IMR-90 (cell line): ENCODE results near the gene MPRIP. TPM values are rescaled to one million over a fixed set of nuclear protein-coding genes. Genes with fewer than 3 reads are reported as not detected.

ENCODE experiments used
- ATAC-seq: fragments of 200-7000 bp; cut with Tn5 transposase; 2 replicates; pipeline ENCODE4 v1.9.1; 2020; ENCODE audit warnings: low read depth, mild to moderate bottlenecking, moderate library complexity
- BruUV-seq: library from RNA; stranded (reverse); fragments of 400-500 nt; replicated peaks from 2 replicates; lab custom pipeline; 2021; lab: Mats Ljungman, UMichigan
- CTCF ChIA-PET: fragments of 300-600 bp; formaldehyde crosslinking; extraction: SDS; loops from one replicate; lab custom pipeline; 2021; ENCODE audit warnings: antibody characterized with exemption; lab: Yijun Ruan, JAX
- POLR2A ChIA-PET: fragments of 300-600 bp; sonication (Branson Sonifier 250); formaldehyde crosslinking; loops from one replicate; lab custom pipeline; 2022; ENCODE audit warnings: antibody characterized with exemption; ENCODE audit not compliant: unreplicated experiment; lab: Charles Lee
- DNase-seq: peaks from one replicate; pipeline ENCODE4 v3.0.0; 2013
- H2AFZ ChIP-seq: replicated peaks from 2 replicates; pipeline ENCODE3; 2013; ENCODE audit warnings: low read length, mild to moderate bottlenecking; ENCODE audit not compliant: poor library complexity
- H2AK5ac ChIP-seq: 2 replicates; pipeline ENCODE4 v1.6.1; 2013; ENCODE audit warnings: low read depth, low read length, inconsistent platforms
- H2AK9ac ChIP-seq: replicated peaks from 2 replicates; pipeline ENCODE3; 2013; ENCODE audit warnings: mild to moderate bottlenecking, low read depth, low read length, moderate library complexity; ENCODE audit not compliant: poor library complexity
- H2BK120ac ChIP-seq: 2 replicates; pipeline ENCODE4 v1.6.1; 2013; ENCODE audit warnings: low read depth, low read length, inconsistent platforms
- H2BK15ac ChIP-seq: 3 replicates; pipeline ENCODE4 v1.6.1; 2013; ENCODE audit warnings: low read depth, low read length, inconsistent platforms
- H2BK20ac ChIP-seq: 2 replicates; pipeline ENCODE4 v1.6.1; 2013; ENCODE audit warnings: low read depth, mild to moderate bottlenecking, inconsistent platforms, low read length, moderate library complexity
- H2BK5ac ChIP-seq: 2 replicates; pipeline ENCODE4 v1.6.1; 2013; ENCODE audit warnings: mild to moderate bottlenecking, low read depth, low read length, inconsistent platforms; ENCODE audit not compliant: poor library complexity, severe bottlenecking
- H3K14ac ChIP-seq: replicated peaks from 2 replicates; pipeline ENCODE4 v1.6.1; 2013; ENCODE audit warnings: low read depth, low read length, inconsistent platforms
- H3K18ac ChIP-seq: 2 replicates; pipeline ENCODE4 v1.6.1; 2013; ENCODE audit warnings: low read depth, low read length, control low read depth
- H3K23ac ChIP-seq: 2 replicates; pipeline ENCODE4 v1.6.1; 2013; ENCODE audit warnings: low read depth, low read length, inconsistent platforms
- H3K27ac ChIP-seq: 2 replicates; pipeline ENCODE4 v1.5.1; 2013; ENCODE audit warnings: mild to moderate bottlenecking, control low read depth, low read length; ENCODE audit not compliant: insufficient read depth
- H3K27me3 ChIP-seq: 2 replicates; pipeline ENCODE4 v1.6.1; 2013; ENCODE audit warnings: low read length; ENCODE audit not compliant: control insufficient read depth, insufficient read depth
- H3K36me3 ChIP-seq: 2 replicates; pipeline ENCODE4 v1.6.1; 2013; ENCODE audit warnings: low read length, mixed read lengths; ENCODE audit not compliant: control insufficient read depth, insufficient read depth
- H3K4ac ChIP-seq: 2 replicates; pipeline ENCODE4 v1.6.1; 2013; ENCODE audit warnings: low read depth, low read length, inconsistent platforms
- H3K4me1 ChIP-seq: 2 replicates; pipeline ENCODE4 v1.6.1; 2013; ENCODE audit warnings: low read length, mixed read lengths; ENCODE audit not compliant: control insufficient read depth, insufficient read depth
- H3K4me2 ChIP-seq: 2 replicates; pipeline ENCODE4 v1.6.1; 2013; ENCODE audit warnings: low read depth, mild to moderate bottlenecking, control low read depth, low read length, moderate library complexity
- H3K4me3 ChIP-seq: 2 replicates; pipeline ENCODE4 v1.5.1; 2013; ENCODE audit warnings: low read depth, mild to moderate bottlenecking, control low read depth, low read length, moderate library complexity; ENCODE audit not compliant: insufficient read depth
- H3K56ac ChIP-seq: 2 replicates; pipeline ENCODE4 v1.6.1; 2013; ENCODE audit warnings: low read length, inconsistent platforms; ENCODE audit not compliant: insufficient read depth; ENCODE audit errors: extremely low read depth
- H3K79me1 ChIP-seq, 2 experiments: 2 replicates each; pipeline ENCODE4 v1.6.1; 2013; ENCODE audit warnings: low read length in 2 of 2, inconsistent platforms in 1 of 2, low read depth in 1 of 2
- H3K9ac ChIP-seq: 2 replicates; pipeline ENCODE4 v1.6.1; 2013; ENCODE audit warnings: low read depth, low read length, control low read depth
- H3K9me1 ChIP-seq: 2 replicates; pipeline ENCODE4 v1.6.1; 2013; ENCODE audit warnings: low read length, inconsistent platforms; ENCODE audit not compliant: insufficient read depth
- H3K9me3 ChIP-seq: 2 replicates; pipeline ENCODE4 v1.6.1; 2013; ENCODE audit warnings: low read length; ENCODE audit not compliant: control insufficient read depth, insufficient read depth
- H4K20me1 ChIP-seq: 2 replicates; pipeline ENCODE4 v1.6.1; 2013; ENCODE audit warnings: low read length, inconsistent platforms; ENCODE audit not compliant: insufficient read depth
- H4K5ac ChIP-seq: 2 replicates; pipeline ENCODE4 v1.6.1; 2013; ENCODE audit warnings: mild to moderate bottlenecking, low read depth, low read length, control low read depth
- H4K8ac ChIP-seq, 2 experiments: 2 replicates each; pipeline ENCODE4 v1.6.1; 2013; ENCODE audit warnings: low read depth in 2 of 2, low read length in 2 of 2, control low read depth in 1 of 2, inconsistent platforms in 1 of 2
- H4K91ac ChIP-seq: 2 replicates; pipeline ENCODE4 v1.6.1; 2013; ENCODE audit warnings: low read depth, low read length, inconsistent platforms; ENCODE audit not compliant: insufficient read depth
- BHLHE40 ChIP-seq: fragments of 150-350 bp; IDR thresholded peaks from 2 replicates; pipeline ENCODE4 v1.6.1; 2016; ENCODE audit warnings: mild to moderate bottlenecking, low read depth, low read length
- CEBPB ChIP-seq: IDR thresholded peaks from 2 replicates; pipeline ENCODE4 v1.6.1; 2012; ENCODE audit warnings: low read depth, low read length, improper control_type of control experiment
- ELK1 ChIP-seq: fragments of 150-350 bp; IDR thresholded peaks from 2 replicates; pipeline ENCODE4 v1.6.1; 2016; ENCODE audit warnings: low read depth, mild to moderate bottlenecking, low read length, moderate library complexity, borderline replicate concordance
- FOS ChIP-seq: fragments of 150-350 bp; IDR thresholded peaks from 2 replicates; pipeline ENCODE4 v1.6.1; 2016; ENCODE audit warnings: low read depth, low read length
- MAZ ChIP-seq: IDR thresholded peaks from 2 replicates; pipeline ENCODE4 v1.6.1; 2012; ENCODE audit warnings: low read depth, mild to moderate bottlenecking, low read length, improper control_type of control experiment, moderate library complexity, borderline replicate concordance
- MXI1 ChIP-seq: IDR thresholded peaks from 2 replicates; pipeline ENCODE4 v1.6.1; 2012; ENCODE audit warnings: low read depth, mild to moderate bottlenecking, low read length, moderate library complexity, borderline replicate concordance
- NFE2L2 ChIP-seq: fragments of 150-350 bp; IDR thresholded peaks from 2 replicates; pipeline ENCODE4 v1.6.1; 2016; ENCODE audit warnings: low read depth, mild to moderate bottlenecking, low read length
- POLR2A ChIP-seq: IDR thresholded peaks from 2 replicates; pipeline ENCODE4 v1.6.1; 2012; ENCODE audit warnings: mild to moderate bottlenecking, low read depth, low read length
- RAD21 ChIP-seq: IDR thresholded peaks from 2 replicates; pipeline ENCODE4 v1.6.1; 2012; ENCODE audit warnings: low read length, improper control_type of control experiment
- RCOR1 ChIP-seq: IDR thresholded peaks from 2 replicates; pipeline ENCODE4 v1.6.1; 2012; ENCODE audit warnings: mild to moderate bottlenecking, low read length, improper control_type of control experiment; ENCODE audit not compliant: insufficient replicate concordance
- RFX5 ChIP-seq: IDR thresholded peaks from 2 replicates; pipeline ENCODE4 v1.8.0; 2012; ENCODE audit warnings: low read depth, mild to moderate bottlenecking, low read length, moderate library complexity
- SMC3 ChIP-seq: fragments of 150-350 bp; IDR thresholded peaks from 2 replicates; pipeline ENCODE4 v1.6.1; 2016; ENCODE audit warnings: low read depth, mild to moderate bottlenecking, antibody characterized with exemption, low read length, moderate library complexity
- USF2 ChIP-seq: fragments of 150-350 bp; IDR thresholded peaks from 2 replicates; pipeline ENCODE4 v1.6.1; 2017; ENCODE audit warnings: mild to moderate bottlenecking, antibody characterized with exemption, low read length, low read depth
- WGBS, 2 experiments: methylation state at CpG; one replicate each; pipeline versions ENCODE4 v1.1.5 to v1.1.7; 2013; ENCODE audit warnings: missing lambda C conversion rate in 2 of 2; ENCODE audit not compliant: insufficient read length in 1 of 2; ENCODE audit errors: extremely low coverage in 2 of 2; 5-methylcytosine and 5-hydroxymethylcytosine counted together
- dilution Hi-C: fragments of 300-500 bp; cut with HindIII; formaldehyde crosslinking; loops from one replicate; pipeline ENCODE4 v1.14.3; 2018; ENCODE audit warnings: low sequenced_read_pairs; ENCODE audit not compliant: unreplicated experiment
- in situ Hi-C: fragments of 300-500 bp; cut with MboI; formaldehyde crosslinking; loops from 3 replicates; pipeline ENCODE4 v1.14.3; 2019; ENCODE audit warnings: low sequenced_read_pairs, inconsistent platforms, mixed read lengths
- intact Hi-C: fragments of 100-400 bp; cut with micrococcal nuclease; formaldehyde crosslinking; loops from 2 replicates; pipeline ENCODE4 v1.10.0; 2022
- polyA plus RNA-seq, 3 experiments: library from polyadenylated mRNA; depleted of rRNA; stranded (reverse); fragments of >200 nt; gene quantifications; 2 replicates each; pipeline ENCODE4 v1.2.3, GENCODE V29; 2012; ENCODE audit warnings: low replicate concordance in 1 of 3
- total RNA-seq: library from RNA; depleted of rRNA; stranded (reverse); fragments of >200 nt; gene quantifications from 2 replicates; pipeline ENCODE4 v1.2.3, GENCODE V29; 2012
- TF ChIP-seq, protein P1 (sequence below): conservative IDR thresholded peaks from 2 replicates; pipeline ENCODE4 v1.5.1; 2012; ENCODE audit warnings: mild to moderate bottlenecking, low read depth, low read length, improper control_type of control experiment

Gene MPRIP
- total and polyA plus RNA-seq, 2 of the 4 experiments (the other 2 are of a cell fraction): 111 to 149 TPM

DNA sequence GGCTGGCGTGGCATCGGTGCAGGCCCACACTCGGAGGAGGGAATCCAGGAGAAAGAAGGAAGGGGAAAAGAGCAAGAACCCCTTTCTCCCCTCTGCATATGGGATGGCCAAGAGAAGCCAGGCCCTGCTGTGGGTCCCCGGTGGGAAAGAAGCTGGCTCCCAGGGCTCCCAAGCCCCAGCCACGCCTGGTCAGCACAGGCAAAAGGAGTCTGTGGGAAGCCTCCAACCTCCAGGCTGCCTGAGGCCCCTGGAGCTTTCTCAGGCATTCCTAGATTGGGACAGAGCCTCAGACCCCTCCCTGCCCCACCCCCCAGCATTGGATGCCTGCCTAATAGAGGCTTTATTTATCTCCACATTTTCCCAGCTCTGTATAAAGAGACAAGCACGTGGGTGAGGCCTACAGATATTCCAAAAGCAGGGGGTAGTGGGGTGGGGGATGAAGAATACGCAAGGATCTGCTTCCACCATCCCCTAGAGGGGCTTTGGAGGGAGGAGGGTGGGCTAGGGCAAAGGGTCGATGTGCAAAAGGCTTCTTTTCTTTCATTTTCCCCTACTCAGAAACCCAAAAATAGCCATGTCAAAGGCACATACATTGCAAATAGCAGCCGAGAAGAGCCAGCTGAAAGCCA is 56.4 kb downstream of the MPRIP start:
- H3K4me3 ChIP-seq: no peak overlapping the region
- no peak overlapping the region for H2BK15ac ChIP-seq
- BruUV-seq: no TSS peak
- intact Hi-C loops (loop anchor here (1.0 kb wide), 1 partner anchor 10 kb away; no protein-coding TSS in a partner anchor), in situ Hi-C loops (no loop called here), dilution Hi-C loops (no loop called here)
- peak; percentile 69 for ATAC-seq
- peaks cover 90% of the 10 kb centered on the region for H4K20me1 ChIP-seq
- H2BK5ac ChIP-seq: no peak overlapping the region
- POLR2A ChIA-PET: no interaction called here
- H2AK9ac ChIP-seq: peak overlapping the region; percentile 50
- peak overlapping the region; percentile 41; the same call in 1 of the 2 replicates for H4K5ac ChIP-seq
- H3K4me2 ChIP-seq: no peak overlapping the region; the same call in 1 of the 2 replicates
- peak overlapping the region; percentile 24; the same call in 1 of the 2 replicates for H3K18ac ChIP-seq
- H3K56ac ChIP-seq: no peak overlapping the region
- H3K4ac ChIP-seq: peak overlapping the region; percentile 51
- H4K8ac ChIP-seq: peak overlapping the region; percentile 41 to 47; a peak in 1 of 4 replicates
- peaks cover 45% of the 10 kb centered on the region for H3K9me1 ChIP-seq
- 33% methylated on average over 1 of the region's 9 CpGs; no CpG with 5 or more reads in 1 of the 2 experiments for WGBS, 2 experiments
- H3K23ac ChIP-seq: 0 out of 2 replicates have a peak overlapping the region, but pooled peaks have one; percentile 31
- peaks cover 56 to 95% of the 10 kb centered on the region in 2 experiments for H3K79me1 ChIP-seq
- peak; percentile 31 for DNase-seq
- no peaks in the 10 kb centered on the region for H3K9me3 ChIP-seq
- no peaks in the 10 kb centered on the region for H3K27me3 ChIP-seq
- H3K9ac ChIP-seq: peak overlapping the region; percentile 30; the same call in 1 of the 2 replicates
- no peak overlapping the region for H2BK120ac ChIP-seq
- peak overlapping the region; percentile 9; the same call in 1 of the 2 replicates for H3K27ac ChIP-seq
- peak overlapping the region; percentile 12 for H2AFZ ChIP-seq
- no peak overlapping the region for H2BK20ac ChIP-seq
- H4K91ac ChIP-seq: no peak overlapping the region
- H2AK5ac ChIP-seq: peak overlapping the region; percentile 68; the same call in 1 of the 2 replicates
- H3K14ac ChIP-seq: peak overlapping the region; percentile 73
- CTCF ChIA-PET: interaction anchor here (0.6 kb wide), 1 partner anchor 102 kb away, joined by 3 read pairs; no protein-coding TSS in a partner anchor
- peaks cover 29% of the 10 kb centered on the region for H3K4me1 ChIP-seq
- peaks cover 14% of the 10 kb centered on the region for H3K36me3 ChIP-seq
- TF ChIP-seq RAD21: no peak
- TF ChIP-seq BHLHE40: no peak
- TF ChIP-seq POLR2A: no peak
- TF ChIP-seq CEBPB: no peak
- TF ChIP-seq, protein P1, sequence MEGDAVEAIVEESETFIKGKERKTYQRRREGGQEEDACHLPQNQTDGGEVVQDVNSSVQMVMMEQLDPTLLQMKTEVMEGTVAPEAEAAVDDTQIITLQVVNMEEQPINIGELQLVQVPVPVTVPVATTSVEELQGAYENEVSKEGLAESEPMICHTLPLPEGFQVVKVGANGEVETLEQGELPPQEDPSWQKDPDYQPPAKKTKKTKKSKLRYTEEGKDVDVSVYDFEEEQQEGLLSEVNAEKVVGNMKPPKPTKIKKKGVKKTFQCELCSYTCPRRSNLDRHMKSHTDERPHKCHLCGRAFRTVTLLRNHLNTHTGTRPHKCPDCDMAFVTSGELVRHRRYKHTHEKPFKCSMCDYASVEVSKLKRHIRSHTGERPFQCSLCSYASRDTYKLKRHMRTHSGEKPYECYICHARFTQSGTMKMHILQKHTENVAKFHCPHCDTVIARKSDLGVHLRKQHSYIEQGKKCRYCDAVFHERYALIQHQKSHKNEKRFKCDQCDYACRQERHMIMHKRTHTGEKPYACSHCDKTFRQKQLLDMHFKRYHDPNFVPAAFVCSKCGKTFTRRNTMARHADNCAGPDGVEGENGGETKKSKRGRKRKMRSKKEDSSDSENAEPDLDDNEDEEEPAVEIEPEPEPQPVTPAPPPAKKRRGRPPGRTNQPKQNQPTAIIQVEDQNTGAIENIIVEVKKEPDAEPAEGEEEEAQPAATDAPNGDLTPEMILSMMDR: no peak
- no peak for TF ChIP-seq NFE2L2
- TF ChIP-seq ELK1: no peak
- TF ChIP-seq RCOR1: no peak
- no peak for TF ChIP-seq MAZ
- no peak for TF ChIP-seq SMC3
- no peak for TF ChIP-seq RFX5
- TF ChIP-seq USF2: no peak
- no peak for TF ChIP-seq FOS
- no peak for TF ChIP-seq MXI1
